T-cell (primary cell): ENCODE data around the gene UPF3A. TPM values are rescaled to one million over a fixed set of nuclear protein-coding genes. Genes with fewer than 3 reads are reported as not detected.

ENCODE experiments used
- ATAC-seq, 4 experiments: fragments of 200-7000 bp in 3 of 4; fragments of 150-1000 bp in 1 of 4; cut with Tn5 transposase; replicated peaks in 1 of 4; 1 replicate in 3 of 4; 2 replicates in 1 of 4; pipeline ENCODE4 v1.10.0; 2021; ENCODE audit warnings: moderate library complexity in 3 of 4, mild to moderate bottlenecking in 2 of 4, moderate number of reproducible peaks in 1 of 4
- CTCF ChIA-PET, 2 donors: fragments of 300-600 bp; sonication (Branson Sonifier 250); formaldehyde crosslinking; loops; one replicate each; lab custom pipeline; 2022; ENCODE audit warnings: antibody characterized with exemption in 2 of 2; lab: Charles Lee
- POLR2A ChIA-PET, 2 donors: fragments of 300-600 bp; sonication (Branson Sonifier 250); formaldehyde crosslinking; loops; one replicate each; lab custom pipeline; 2022; ENCODE audit warnings: antibody characterized with exemption in 2 of 2; lab: Charles Lee
- DNase-seq, 35 experiments: peaks; one replicate each; pipeline versions ENCODE4 v3.0.0 to v3.0.0-alpha.2; 2013 to 2023
- H3K27ac ChIP-seq: one replicate; pipeline ENCODE4 v1.5.1; 2013; ENCODE audit warnings: low read length
- H3K27me3 ChIP-seq, 2 experiments: replicated peaks in 1 of 2; 1 replicate in 1 of 2; 2 replicates in 1 of 2; pipeline versions ENCODE4 v1.6.1 to v1.7.0; 2013; ENCODE audit warnings: low read length in 1 of 2, mixed read lengths in 1 of 2; ENCODE audit not compliant: control insufficient read depth in 2 of 2, insufficient read depth in 2 of 2; ENCODE audit errors: extremely low read depth in 1 of 2
- H3K36me3 ChIP-seq, 2 donors: 1 replicate in 1 of 2; 2 replicates in 1 of 2; pipeline versions ENCODE4 v1.6.1 to v1.7.0; 2013; ENCODE audit warnings: low read length in 1 of 2; ENCODE audit not compliant: control insufficient read depth in 2 of 2, insufficient read depth in 1 of 2; ENCODE audit errors: extremely low read depth in 1 of 2
- H3K4me1 ChIP-seq, 2 experiments: 1 replicate in 1 of 2; 2 replicates in 1 of 2; pipeline versions ENCODE4 v1.6.1 to v1.7.0; 2013; ENCODE audit warnings: low read length in 2 of 2, mixed read lengths in 1 of 2; ENCODE audit not compliant: insufficient read depth in 2 of 2, control insufficient read depth in 1 of 2; ENCODE audit errors: extremely low read depth in 1 of 2
- H3K4me3 ChIP-seq, 2 donors: 1 replicate in 1 of 2; 2 replicates in 1 of 2; pipeline versions ENCODE4 v1.5.1 to v1.7.0; 2013; ENCODE audit warnings: mild to moderate bottlenecking in 2 of 2, low read length in 1 of 2, moderate library complexity in 1 of 2; ENCODE audit not compliant: control insufficient read depth in 1 of 2; ENCODE audit errors: extremely low read depth in 1 of 2
- H3K9me3 ChIP-seq: 2 replicates; pipeline ENCODE4 v1.7.0; 2013
- H3K27ac Mint-ChIP-seq, 2 donors: one replicate each; pipeline ENCODE4 v1.8.0; 2020 to 2021; ENCODE audit warnings: mild to moderate bottlenecking in 2 of 2, mixed read lengths in 2 of 2
- H3K27me3 Mint-ChIP-seq, 2 donors: one replicate each; pipeline ENCODE4 v1.8.0; 2021 to 2022; ENCODE audit warnings: mixed read lengths in 2 of 2
- H3K36me3 Mint-ChIP-seq: one replicate; pipeline ENCODE4 v1.8.0; 2021; ENCODE audit warnings: mixed read lengths
- H3K4me1 Mint-ChIP-seq, 3 donors: one replicate each; pipeline ENCODE4 v1.8.0; 2020 to 2022; ENCODE audit warnings: mixed read lengths in 3 of 3, mild to moderate bottlenecking in 1 of 3
- H3K4me3 Mint-ChIP-seq, 3 donors: one replicate each; pipeline ENCODE4 v1.8.0; 2020 to 2022; ENCODE audit warnings: mild to moderate bottlenecking in 3 of 3, mixed read lengths in 3 of 3, moderate library complexity in 3 of 3
- H3K9me3 Mint-ChIP-seq, 3 donors: one replicate each; pipeline ENCODE4 v1.8.0; 2020 to 2022; ENCODE audit warnings: mixed read lengths in 3 of 3
- WGBS: methylation state at CpG from one replicate; pipeline ENCODE4 v1.1.5; 2013; ENCODE audit warnings: missing lambda C conversion rate; ENCODE audit not compliant: insufficient coverage; 5-methylcytosine and 5-hydroxymethylcytosine counted together
- total RNA-seq, 35 experiments: library from RNA in 6 of 35; stranded (reverse) in 6 of 35; fragments of 120-200 nt in 1 of 35; gene quantifications; one replicate each; pipeline versions ENCODE4 v1.2.1 to v1.2.4 and lab custom pipeline; 2013 to 2026

Gene UPF3A
- total RNA-seq, 5 donors from 2014 or later (not counting 1 experiment from before 2014, with no cell fraction given): 40.5 to 105 (median 68.0) TPM

DNA sequence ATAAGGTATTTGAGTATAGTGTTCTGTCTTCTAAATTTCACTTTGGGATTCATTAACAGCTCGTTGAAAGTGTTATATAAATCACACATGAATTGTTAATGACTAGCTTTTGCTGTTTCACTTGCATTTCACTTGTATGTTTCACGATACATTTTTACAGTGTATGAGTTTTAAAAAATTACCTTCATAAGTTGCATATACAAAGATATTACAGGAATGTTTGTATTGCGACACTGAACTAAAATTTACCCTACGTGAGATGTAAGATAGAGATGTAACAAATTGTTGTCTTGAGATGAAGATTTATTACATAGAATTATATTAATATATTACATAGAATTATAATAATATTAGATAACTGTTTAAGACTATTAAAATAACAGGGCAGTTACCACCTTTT, 45.2 kb upstream of the UPF3A start:
- no peaks in the 10 kb centered on the region for H3K9me3 ChIP-seq
- H3K36me3 Mint-ChIP-seq: peaks cover 26% of the 10 kb centered on the region
- H3K27ac ChIP-seq: no peak overlapping the region
- peaks cover 26 to 37% (median 29%) of the 10 kb centered on the region in 3 donors for H3K4me1 Mint-ChIP-seq
- ChIA-PET CTCF (interaction anchor here in 1 of 2 donors (0.6 to 0.7 kb wide), 3 partner anchors 168 to 1251 kb away, joined by 3 read pairs; no protein-coding TSS in a partner anchor), POLR2A (interaction anchor here in 1 of 2 donors (0.5 kb wide), 1 partner anchor 130 kb away, joined by 3 read pairs; no protein-coding TSS in a partner anchor)
- H3K4me3 ChIP-seq: no peak overlapping the region
- WGBS: no CpG with 5 or more reads among the region's 4 CpGs
- H3K27ac Mint-ChIP-seq: peak overlapping the region in 1 of 2 donors; percentile 28
- ATAC-seq (no peak), DNase-seq (no peak)
- peaks cover 9 to 14% of the 10 kb centered on the region in 2 experiments for H3K4me1 ChIP-seq
- no peaks in the 10 kb centered on the region for H3K27me3 ChIP-seq
- no peaks in the 10 kb centered on the region for H3K27me3 Mint-ChIP-seq
- no peaks in the 10 kb centered on the region for H3K9me3 Mint-ChIP-seq
- H3K36me3 ChIP-seq: peaks cover 12 to 39% of the 10 kb centered on the region in 2 donors
- H3K4me3 Mint-ChIP-seq: peak overlapping the region; percentile 79 to 84 (median 84)

DNA sequence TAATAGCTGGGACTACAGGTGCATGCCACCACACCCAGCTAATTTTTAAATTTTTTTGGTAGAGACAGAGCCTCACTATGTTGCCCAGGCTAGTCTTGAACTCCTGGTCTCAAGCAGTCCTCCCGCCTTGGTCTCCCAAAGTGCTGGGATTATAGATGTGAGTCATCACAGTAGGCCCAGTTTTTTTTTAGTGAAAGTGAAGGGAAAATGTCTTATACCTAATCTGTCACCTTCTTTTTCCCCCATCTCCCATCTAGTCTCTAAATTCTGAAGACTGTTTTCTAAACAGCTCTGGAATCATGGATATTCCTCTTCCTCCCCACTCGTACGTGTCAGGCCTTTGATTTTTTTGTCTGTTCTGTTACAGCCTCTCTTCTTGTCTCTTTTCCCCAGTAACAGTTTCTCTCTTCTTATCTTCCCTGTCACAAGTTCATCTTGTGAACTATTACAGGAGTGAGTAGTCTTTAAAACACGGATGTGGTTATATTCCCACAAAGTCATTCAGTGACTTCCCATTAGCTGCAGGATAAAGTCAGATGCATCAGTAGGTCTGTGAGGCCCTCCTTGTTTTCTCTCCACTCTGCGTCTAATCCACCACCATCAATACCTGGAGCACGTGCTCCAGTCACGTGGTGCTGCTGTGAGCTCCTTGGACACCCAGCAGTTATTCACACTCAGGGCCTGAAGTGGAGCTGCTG, 43.8 kb upstream of the UPF3A start:
- Mint-ChIP-seq H3K4me3 (peak overlapping the region in 1 of 3 donors; percentile 14), H3K27ac (no peak overlapping the region), H3K36me3 (peaks cover 37% of the 10 kb centered on the region), H3K9me3 (no peaks in the 10 kb centered on the region), H3K4me1 (peaks cover 28 to 43% (median 29%) of the 10 kb centered on the region in 3 donors), H3K27me3 (no peaks in the 10 kb centered on the region)
- Histone ChIP-seq H3K9me3 (no peaks in the 10 kb centered on the region), H3K4me3 (no peak overlapping the region), H3K36me3 (peaks cover 16 to 52% of the 10 kb centered on the region in 2 donors), H3K27ac (no peak overlapping the region), H3K4me1 (peaks cover 9 to 14% of the 10 kb centered on the region in 2 experiments), H3K27me3 (no peaks in the 10 kb centered on the region)
- WGBS: 98% methylated on average over 4 of the region's 7 CpGs
- ChIA-PET CTCF (no interaction called here), POLR2A (interaction anchor here in 1 of 2 donors (0.7 kb wide), 1 partner anchor 40 kb away, joined by 6 read pairs; no protein-coding TSS in a partner anchor)
- DNase-seq (no peak), ATAC-seq (no peak)

DNA sequence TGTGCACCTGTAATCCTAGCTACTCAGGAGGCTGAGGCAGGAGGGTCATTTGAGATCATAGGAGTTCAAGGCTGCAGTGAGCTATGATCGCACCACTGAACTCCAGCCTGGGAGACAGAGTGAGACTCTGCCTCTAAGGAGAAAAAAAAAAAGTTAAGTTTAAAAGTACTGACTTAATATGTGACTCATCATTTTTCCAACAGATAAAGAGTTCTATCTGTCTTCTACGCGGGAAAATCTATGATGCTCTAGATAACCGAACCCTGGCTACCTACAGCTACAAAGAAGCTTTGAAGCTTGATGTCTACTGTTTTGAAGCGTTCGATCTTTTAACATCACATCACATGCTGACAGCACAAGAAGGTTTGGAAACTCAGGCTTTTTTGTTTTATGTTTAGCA, 39.5 kb upstream of the UPF3A start:
- Mint-ChIP-seq H3K4me1 (peaks cover 11 to 28% (median 15%) of the 10 kb centered on the region in 3 donors), H3K4me3 (no peak overlapping the region), H3K27me3 (no peaks in the 10 kb centered on the region), H3K27ac (no peak overlapping the region), H3K36me3 (peaks cover 70% of the 10 kb centered on the region), H3K9me3 (no peaks in the 10 kb centered on the region)
- DNase-seq: no peak
- 40% methylated on average over 2 of the region's 6 CpGs for WGBS
- H3K27me3 ChIP-seq: no peaks in the 10 kb centered on the region
- H3K27ac ChIP-seq: no peak overlapping the region
- H3K9me3 ChIP-seq: no peaks in the 10 kb centered on the region
- ChIA-PET POLR2A (no interaction called here), CTCF (no interaction called here)
- H3K4me3 ChIP-seq: no peak overlapping the region
- peaks cover 0 to under 1% of the 10 kb centered on the region in 2 experiments for H3K4me1 ChIP-seq
- no peak for ATAC-seq
- peaks cover 16 to 92% of the 10 kb centered on the region in 2 donors for H3K36me3 ChIP-seq

DNA sequence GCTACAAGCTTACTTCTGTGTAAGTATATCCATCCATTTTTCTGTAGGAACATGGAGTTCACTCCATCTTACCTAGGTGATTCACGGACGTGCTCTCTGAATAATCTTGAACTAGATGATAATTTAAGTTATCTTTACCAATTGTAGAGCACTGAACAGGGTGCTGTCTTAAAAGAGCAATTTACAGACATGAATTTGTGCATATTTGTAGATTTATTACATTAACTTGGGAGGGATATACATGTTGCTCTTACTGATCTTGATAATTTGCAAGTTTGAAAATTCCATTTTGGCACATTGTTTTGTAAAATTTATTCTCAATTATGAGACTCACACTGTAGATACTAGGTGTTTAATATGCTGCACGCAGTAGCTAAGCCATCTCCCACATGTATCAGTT, 37.4 kb upstream of the UPF3A start:
- Histone ChIP-seq H3K9me3 (no peaks in the 10 kb centered on the region), H3K27ac (no peak overlapping the region), H3K27me3 (no peaks in the 10 kb centered on the region), H3K4me1 (no peaks in the 10 kb centered on the region), H3K4me3 (no peak overlapping the region), H3K36me3 (peaks cover 8 to 93% of the 10 kb centered on the region in 2 donors)
- Mint-ChIP-seq H3K36me3 (peaks cover 71% of the 10 kb centered on the region), H3K9me3 (no peaks in the 10 kb centered on the region), H3K27ac (no peak overlapping the region), H3K4me3 (no peak overlapping the region), H3K27me3 (no peaks in the 10 kb centered on the region), H3K4me1 (peaks cover 2 to 21% (median 8%) of the 10 kb centered on the region in 3 donors)
- no CpG with 5 or more reads among the region's 3 CpGs for WGBS
- CTCF ChIA-PET: no interaction called here
- ATAC-seq (no peak), DNase-seq (no peak)
- POLR2A ChIA-PET: no interaction called here

DNA sequence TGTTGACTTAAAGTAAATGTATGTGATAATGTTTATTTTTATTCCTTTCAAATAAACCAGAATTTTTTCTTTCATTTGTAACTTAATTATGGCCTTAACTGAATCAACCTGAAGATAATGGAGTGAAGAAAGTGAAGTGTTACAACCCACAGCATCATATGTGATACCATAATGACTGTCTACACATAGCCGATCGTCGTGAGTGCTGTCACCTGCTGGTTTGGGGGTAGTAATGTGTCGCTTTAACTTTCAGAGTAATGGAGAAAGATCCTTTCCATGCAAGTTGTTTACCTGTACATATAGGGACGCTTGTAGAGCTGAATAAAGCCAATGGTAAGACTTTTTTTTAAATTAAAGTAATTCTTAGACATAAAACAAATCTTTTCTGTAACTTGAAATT, 36.8 kb upstream of the UPF3A start:
- Histone ChIP-seq H3K27ac (no peak overlapping the region), H3K4me3 (no peak overlapping the region), H3K4me1 (no peaks in the 10 kb centered on the region), H3K9me3 (no peaks in the 10 kb centered on the region), H3K36me3 (peaks cover 8 to 93% of the 10 kb centered on the region in 2 donors), H3K27me3 (no peaks in the 10 kb centered on the region)
- H3K27ac Mint-ChIP-seq: no peak overlapping the region
- DNase-seq (peak in 2 of 35 experiments; percentile 28 to 39), ATAC-seq (no peak)
- H3K4me3 Mint-ChIP-seq: no peak overlapping the region
- peaks cover 68% of the 10 kb centered on the region for H3K36me3 Mint-ChIP-seq
- WGBS: no CpG with 5 or more reads among the region's 5 CpGs
- H3K27me3 Mint-ChIP-seq: no peaks in the 10 kb centered on the region
- H3K4me1 Mint-ChIP-seq: peaks cover 0 to 18% (median 8%) of the 10 kb centered on the region in 3 donors
- ChIA-PET POLR2A (interaction anchor here in 1 of 2 donors (0.7 kb wide), 2 partner anchors 23 to 113 kb away, joined by 4 to 5 read pairs; no protein-coding TSS in a partner anchor), CTCF (interaction anchor here in 1 of 2 donors (0.6 kb wide), 1 partner anchor 35 kb away, joined by 3 read pairs; no protein-coding TSS in a partner anchor)
- H3K9me3 Mint-ChIP-seq: no peaks in the 10 kb centered on the region

DNA sequence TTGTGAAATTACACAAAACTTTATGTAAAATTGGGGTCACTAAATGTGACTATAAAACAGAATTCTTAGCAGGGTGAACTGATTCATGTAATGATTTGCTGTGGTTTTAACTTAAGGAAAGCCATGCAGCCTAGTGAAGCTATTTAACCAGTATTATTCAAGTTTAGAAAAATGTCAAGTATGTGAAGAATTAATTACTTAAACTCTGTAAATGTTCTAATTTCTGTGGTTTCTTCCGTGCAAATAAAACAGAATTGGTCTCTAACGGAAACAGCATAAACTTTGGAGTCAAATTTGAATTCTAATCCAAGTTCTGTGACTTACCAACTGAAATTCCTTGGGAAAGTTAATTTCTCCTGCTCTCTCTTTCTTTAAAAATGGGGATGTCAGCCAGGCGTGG, 33.4 kb upstream of the UPF3A start:
- Histone ChIP-seq H3K4me1 (no peaks in the 10 kb centered on the region), H3K27me3 (no peaks in the 10 kb centered on the region), H3K4me3 (no peak overlapping the region), H3K27ac (no peak overlapping the region), H3K36me3 (peaks cover 5 to 94% of the 10 kb centered on the region in 2 donors), H3K9me3 (no peaks in the 10 kb centered on the region)
- H3K9me3 Mint-ChIP-seq: no peaks in the 10 kb centered on the region
- no peaks in the 10 kb centered on the region for H3K27me3 Mint-ChIP-seq
- H3K4me1 Mint-ChIP-seq: peaks cover 0 to 10% (median 8%) of the 10 kb centered on the region in 3 donors
- no peak for ATAC-seq
- CTCF ChIA-PET: no interaction called here
- H3K4me3 Mint-ChIP-seq: no peak overlapping the region
- no CpG with 5 or more reads among the region's 3 CpGs for WGBS
- no peak for DNase-seq
- no peak overlapping the region for H3K27ac Mint-ChIP-seq
- peaks cover 60% of the 10 kb centered on the region for H3K36me3 Mint-ChIP-seq
- POLR2A ChIA-PET: no interaction called here
